Thyroid gland (tissue), 4 donors: Measurements from ENCODE around the gene OAS3. TPM values are rescaled to one million over a fixed set of nuclear protein-coding genes. Genes with fewer than 3 reads are reported as not detected.

Experiments
- DNase-seq, 2 donors: peaks; one replicate each; pipeline ENCODE4 v3.0.0-alpha.2; 2019
- H3K27ac ChIP-seq, 3 donors: fragments of 200-600 bp; sonication (generic); 1 replicate in 2 of 3; 2 replicates in 1 of 3; pipeline ENCODE4 v1.5.1; 2016 to 2019; ENCODE audit warnings: mild to moderate bottlenecking in 1 of 3, moderate library complexity in 1 of 3
- H3K27me3 ChIP-seq: fragments of 200-600 bp; sonication (generic); one replicate; pipeline ENCODE4 v1.5.1; 2019
- H3K36me3 ChIP-seq, 2 donors: fragments of 200-600 bp; sonication (generic); one replicate each; pipeline ENCODE4 v1.5.1; 2016 to 2019
- H3K4me1 ChIP-seq, 2 donors: fragments of 200-600 bp; sonication (generic); one replicate each; pipeline ENCODE4 v1.5.1; 2017 to 2019
- H3K4me3 ChIP-seq, 3 donors: fragments of 200-600 bp; sonication (generic); replicated peaks in 1 of 3; 1 replicate in 2 of 3; 2 replicates in 1 of 3; pipeline ENCODE4 v1.5.1; 2016; ENCODE audit warnings: mild to moderate bottlenecking in 1 of 3
- H3K9me3 ChIP-seq: fragments of 200-600 bp; sonication (generic); one replicate; pipeline ENCODE4 v1.5.1; 2017
- CTCF ChIP-seq, 6 experiments: fragments of 200-600 bp in 3 of 6; fragments of 450-650 bp in 3 of 6; sonication (generic) in 3 of 6; IDR thresholded peaks; one replicate each; pipeline ENCODE4 v1.5.1; 2016 to 2019; ENCODE audit warnings: antibody characterized with exemption in 6 of 6, mild to moderate bottlenecking in 2 of 6, inconsistent platforms in 1 of 6, moderate library complexity in 1 of 6
- POLR2A ChIP-seq, 2 donors: fragments of 450-650 bp; IDR thresholded peaks; one replicate each; pipeline ENCODE4 v1.6.1; 2017; ENCODE audit warnings: antibody characterized with exemption in 2 of 2, mild to moderate bottlenecking in 2 of 2, moderate library complexity in 1 of 2
- WGBS, 2 donors: methylation state at CpG; one replicate each; pipeline ENCODE4 v1.1.5; 2017; 5-methylcytosine and 5-hydroxymethylcytosine counted together
- intact Hi-C: fragments of 100-400 bp; cut with DNase I; formaldehyde crosslinking; loops from one replicate; pipeline ENCODE4 v1.15.1; 2023
- total RNA-seq, 4 donors: library from RNA; depleted of rRNA; stranded (reverse); fragments of >200 nt; gene quantifications; one replicate each; pipeline ENCODE4 v1.2.3, GENCODE V29; 2016

OAS3 gene
- total RNA-seq, 4 donors from 2014 or later: 3.0 to 7.4 (median 5.7) TPM

DNA sequence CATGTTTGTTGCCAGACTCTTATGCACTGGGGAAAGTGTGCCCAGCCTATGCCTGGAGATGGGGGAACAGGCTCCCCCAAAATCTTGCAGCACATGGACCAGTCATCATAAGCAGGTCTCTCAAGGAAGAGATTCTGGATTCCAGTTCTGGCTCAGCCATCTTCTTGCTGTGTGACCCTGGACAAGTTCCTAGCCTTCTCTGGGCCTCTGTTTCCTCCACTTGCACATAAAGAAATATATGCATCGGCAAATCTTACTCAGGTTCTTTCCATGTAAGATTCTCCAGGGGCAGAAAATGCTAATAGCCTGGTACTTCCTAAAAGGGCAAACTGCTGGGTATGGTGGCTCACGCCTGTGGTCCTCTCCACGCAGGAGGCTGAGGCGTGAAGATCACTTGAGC lies 7.2 kb downstream of the OAS3 start:
- peaks cover 0 to 5% of the 10 kb centered on the region in 2 donors for H3K36me3 ChIP-seq
- 97% methylated on average over 4 of the region's 4 CpGs for WGBS, 2 donors
- H3K27me3 ChIP-seq: no peaks in the 10 kb centered on the region
- TF ChIP-seq POLR2A (IDR thresholded peaks at IDR 0.05) (no peak), CTCF (IDR thresholded peaks at IDR 0.05) (no peak)
- H3K9me3 ChIP-seq: no peaks in the 10 kb centered on the region
- DNase-seq: no peak
- intact Hi-C loops: no loop called here
- no peaks in the 10 kb centered on the region for H3K4me1 ChIP-seq
- no peak overlapping the region for H3K27ac ChIP-seq
- H3K4me3 ChIP-seq: no peak overlapping the region

GRCh38 chr12:112946236-112947000 lies 8.1 kb downstream of the OAS3 start:
- peaks cover 0 to 5% of the 10 kb centered on the region in 2 donors for H3K36me3 ChIP-seq
- WGBS, 2 donors: 86 to 89% methylated on average over 14 of the region's 14 CpGs

DNA sequence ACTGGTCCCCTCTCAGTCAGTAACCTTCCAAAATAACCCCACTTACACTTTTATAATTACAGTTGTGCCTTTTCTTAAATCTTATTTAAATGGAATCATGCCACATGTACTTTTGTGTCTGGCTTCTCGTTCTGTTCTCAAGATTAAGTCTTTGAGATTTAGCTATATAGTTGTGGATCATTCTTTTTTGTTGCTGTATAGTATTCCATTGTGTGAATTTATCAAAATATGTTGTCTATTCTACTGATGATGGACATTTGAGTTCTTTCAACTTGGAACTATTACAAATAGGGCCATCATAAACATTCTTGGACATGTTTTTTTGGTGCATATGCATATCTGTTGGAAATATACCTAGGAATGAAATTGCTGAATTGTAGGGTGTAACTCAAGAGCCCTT lies 9.0 kb downstream of the OAS3 start:
- WGBS, 2 donors: 0 to 46% methylated on average over 1 of the region's 1 CpG
- peaks cover 0 to 5% of the 10 kb centered on the region in 2 donors for H3K36me3 ChIP-seq
- no peak for DNase-seq
- H3K4me3 ChIP-seq: no peak overlapping the region
- H3K4me1 ChIP-seq: no peaks in the 10 kb centered on the region
- H3K9me3 ChIP-seq: no peaks in the 10 kb centered on the region
- no peak overlapping the region for H3K27ac ChIP-seq
- no peak for TF ChIP-seq CTCF (IDR thresholded peaks at IDR 0.05)
- no peak for TF ChIP-seq POLR2A (IDR thresholded peaks at IDR 0.05)
- intact Hi-C loops: no loop called here
- no peaks in the 10 kb centered on the region for H3K27me3 ChIP-seq

More at GRCh38 chr12:112946236-112947000, 8.1 kb downstream of the OAS3 start:
- intact Hi-C loops: no loop called here
- Histone ChIP-seq H3K27ac (no peak overlapping the region), H3K4me3 (no peak overlapping the region), H3K4me1 (no peaks in the 10 kb centered on the region), H3K27me3 (no peaks in the 10 kb centered on the region), H3K9me3 (no peaks in the 10 kb centered on the region)
- DNase-seq: no peak
- TF ChIP-seq POLR2A (IDR thresholded peaks at IDR 0.05) (no peak), CTCF (IDR thresholded peaks at IDR 0.05) (no peak)

GRCh38 chr12:112947761-112948160 lies 9.5 kb downstream of the OAS3 start:
- WGBS, 2 donors: 97% methylated on average over 5 of the region's 5 CpGs
- Histone ChIP-seq H3K36me3 (peaks cover 0 to 5% of the 10 kb centered on the region in 2 donors), H3K4me3 (no peak overlapping the region), H3K9me3 (no peaks in the 10 kb centered on the region), H3K27ac (no peak overlapping the region), H3K27me3 (no peaks in the 10 kb centered on the region), H3K4me1 (no peaks in the 10 kb centered on the region)
- DNase-seq: no peak
- TF ChIP-seq CTCF (IDR thresholded peaks at IDR 0.05): no peak
- no peak for TF ChIP-seq POLR2A (IDR thresholded peaks at IDR 0.05)
- intact Hi-C loops: no loop called here

DNA sequence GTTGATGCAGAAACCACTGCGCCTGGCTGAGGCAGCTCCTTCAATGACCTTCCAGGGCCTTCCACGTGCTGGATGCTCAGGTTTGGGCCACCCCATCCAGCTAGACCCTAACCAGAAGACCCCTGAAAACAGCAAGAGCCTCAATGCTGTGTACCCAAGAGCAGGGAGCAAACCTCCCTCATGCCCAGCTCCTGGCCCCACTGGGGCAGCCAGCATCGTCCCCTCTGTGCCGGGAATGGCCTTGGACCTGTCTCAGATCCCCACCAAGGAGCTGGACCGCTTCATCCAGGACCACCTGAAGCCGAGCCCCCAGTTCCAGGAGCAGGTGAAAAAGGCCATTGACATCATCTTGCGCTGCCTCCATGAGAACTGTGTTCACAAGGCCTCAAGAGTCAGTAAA lies 10.5 kb downstream of the OAS3 start:
- no peak for DNase-seq
- H3K9me3 ChIP-seq: no peaks in the 10 kb centered on the region
- WGBS, 2 donors: 96 to 97% methylated on average over 7 of the region's 7 CpGs

More for the DNA sequence above, 10.5 kb downstream of the OAS3 start:
- TF ChIP-seq POLR2A (IDR thresholded peaks at IDR 0.05): no peak
- no peak for TF ChIP-seq CTCF (IDR thresholded peaks at IDR 0.05)
- Histone ChIP-seq H3K36me3 (peaks cover 0 to 5% of the 10 kb centered on the region in 2 donors), H3K27me3 (no peaks in the 10 kb centered on the region), H3K27ac (no peak overlapping the region), H3K4me3 (no peak overlapping the region), H3K4me1 (no peaks in the 10 kb centered on the region)
- intact Hi-C loops: no loop called here
